GM21737 (cell line): ENCODE data around the gene CIB4.

Source experiments
- ATAC-seq: cut with Tn5 transposase; IDR thresholded peaks from one replicate; pipeline ENCODE4 v1.9.1; 2021; ENCODE audit warnings: mild to moderate bottlenecking, moderate library complexity; ENCODE audit not compliant: unreplicated experiment

Gene CIB4

GRCh38 chr2:26609839-26610277 lies 31.3 kb downstream of the CIB4 start:
- ATAC-seq = no peak

GRCh38 chr2:26609205-26609631 lies 31.9 kb downstream of the CIB4 start:
- no peak for ATAC-seq

GRCh38 chr2:26608557-26608956 lies 32.6 kb downstream of the CIB4 start:
- ATAC-seq = no peak

- no peak for ATAC-seq
These were observed 33.5 kb downstream of the CIB4 start for GRCh38 chr2:26607698-26608097.

GRCh38 chr2:26606847-26607190 lies 34.3 kb downstream of the CIB4 start:
- no peak for ATAC-seq

- no peak for ATAC-seq
These were observed 34.9 kb downstream of the CIB4 start for GRCh38 chr2:26605999-26606846.

GRCh38 chr2:26605195-26605998 lies 35.8 kb downstream of the CIB4 start:
- ATAC-seq = no peak

GRCh38 chr2:26602575-26602974 lies 38.6 kb downstream of the CIB4 start:
- no peak for ATAC-seq

GRCh38 chr2:26599387-26599786 lies 41.8 kb downstream of the CIB4 start:
- ATAC-seq = no peak

GRCh38 chr2:26598996-26599373 lies 42.2 kb downstream of the CIB4 start:
- no peak for ATAC-seq

GRCh38 chr2:26598336-26598995 lies 42.7 kb downstream of the CIB4 start:
- no peak for ATAC-seq

- no peak for ATAC-seq
These were observed 44.0 kb downstream of the CIB4 start for GRCh38 chr2:26597197-26597596.

- ATAC-seq = no peak
These were observed 46.0 kb downstream of the CIB4 start for GRCh38 chr2:26595146-26595545.

GRCh38 chr2:26591619-26592505 lies 49.3 kb downstream of the CIB4 start:
- ATAC-seq = no peak

- ATAC-seq = no peak
These were observed 50.1 kb downstream of the CIB4 start for GRCh38 chr2:26590980-26591618.

GRCh38 chr2:26590508-26590907 lies 50.7 kb downstream of the CIB4 start:
- ATAC-seq = no peak

GRCh38 chr2:26588576-26588975 lies 52.6 kb downstream of the CIB4 start:
- no peak for ATAC-seq

- ATAC-seq = no peak
These were observed 53.2 kb downstream of the CIB4 start for GRCh38 chr2:26587994-26588393.

GRCh38 chr2:26585966-26586365 lies 55.2 kb downstream of the CIB4 start:
- ATAC-seq = no peak

- no peak for ATAC-seq
These were observed 56.1 kb downstream of the CIB4 start for GRCh38 chr2:26585100-26585499.
